Right lung (tissue), 5 donors: ENCODE results near the gene DUS1L. TPM values are rescaled to one million over a fixed set of nuclear protein-coding genes. Genes with fewer than 3 reads are reported as not detected.

Experiments used
- DNase-seq, 2 donors: peaks; one replicate each; pipeline ENCODE4 v3.0.0-alpha.2; 2013
- polyA plus RNA-seq, 5 donors: library from polyadenylated mRNA; unstranded; fragments of 120-200 nt; gene quantifications; one replicate each; pipeline versions ENCODE4 v1.2.1 to v1.2.3, GENCODE V29; 2013; ENCODE audit warnings: inconsistent platforms in 1 of 5, low replicate concordance in 1 of 5; ENCODE audit not compliant: insufficient read length in 5 of 5, insufficient read depth in 1 of 5

Gene DUS1L
- polyA plus RNA-seq, 5 donors: 51.2 to 104 (median 67.2) TPM

- no peak for DNase-seq
Observed at GRCh38 chr17:82014971-82015310, 50.7 kb downstream of the DUS1L start.

DNA sequence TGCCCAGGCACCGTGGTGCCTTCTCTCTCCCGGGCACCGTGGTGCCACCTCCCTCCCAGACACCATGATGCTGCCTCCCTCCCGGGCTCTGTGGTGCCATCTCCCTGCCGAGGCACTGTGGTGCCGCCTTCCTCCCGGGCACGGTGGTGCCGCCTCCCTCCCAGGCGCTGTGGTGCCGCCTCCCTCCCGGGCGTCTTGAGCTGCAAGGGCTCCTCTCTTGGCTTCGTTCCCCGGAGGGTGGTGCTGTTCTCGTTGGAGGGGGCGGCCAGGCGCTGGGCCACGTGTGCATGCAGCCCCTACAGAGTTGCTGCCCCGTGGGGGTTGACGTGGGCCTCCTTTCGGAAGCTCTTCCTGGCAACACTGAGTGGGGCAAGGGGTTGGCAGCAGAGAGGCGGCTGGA is 51.2 kb downstream of the DUS1L start:
- no peak for DNase-seq

DNA sequence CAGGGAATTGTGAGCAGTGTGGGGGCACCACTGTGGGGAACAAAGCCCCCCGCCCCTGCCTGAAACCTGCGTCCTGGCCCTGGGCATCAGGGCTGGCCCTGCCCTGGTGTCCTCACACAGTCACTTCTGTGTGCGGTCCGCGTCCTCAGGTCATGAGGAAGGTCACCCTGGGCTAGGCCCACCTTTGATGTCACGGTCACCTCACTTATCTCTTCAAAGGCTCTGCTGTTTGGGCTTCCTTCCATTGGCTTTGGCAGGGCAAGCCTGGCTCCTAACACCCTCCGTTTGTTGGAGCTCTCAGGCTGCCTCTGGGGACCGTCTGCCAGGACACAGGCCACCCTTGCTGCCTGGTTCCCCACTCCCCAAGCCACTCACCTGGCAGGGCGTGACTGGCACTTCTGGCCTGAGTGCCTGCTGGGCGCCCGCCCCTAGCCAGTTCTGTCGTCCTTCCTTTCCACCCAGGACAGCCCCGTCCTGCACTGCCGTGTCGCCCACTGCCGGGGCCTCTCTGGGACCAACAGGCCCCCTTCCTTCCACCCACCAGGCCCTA is 51.8 kb downstream of the DUS1L start:
- DNase-seq: no peak

DNA sequence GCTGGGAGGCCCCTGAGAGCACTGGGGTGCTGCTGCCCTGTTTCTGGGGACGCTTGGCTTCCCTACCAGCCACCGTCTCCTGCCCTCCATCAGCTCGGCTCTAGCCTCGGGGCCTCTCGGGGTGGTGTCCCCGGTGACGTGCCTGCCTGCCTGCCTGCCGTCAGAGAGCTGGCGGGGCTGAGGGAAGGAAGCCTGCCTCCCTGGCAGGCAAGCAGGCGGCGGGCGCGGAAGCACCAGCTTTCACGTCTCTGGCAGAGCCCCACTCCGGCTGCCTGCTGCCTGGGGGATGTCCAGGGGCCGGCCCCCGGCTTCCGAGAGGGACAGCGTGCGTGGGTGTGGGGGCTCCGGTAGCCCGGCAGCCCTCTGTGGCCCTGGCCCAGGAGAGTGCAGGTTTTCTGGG is 52.3 kb downstream of the DUS1L start:
- no peak for DNase-seq

DNA sequence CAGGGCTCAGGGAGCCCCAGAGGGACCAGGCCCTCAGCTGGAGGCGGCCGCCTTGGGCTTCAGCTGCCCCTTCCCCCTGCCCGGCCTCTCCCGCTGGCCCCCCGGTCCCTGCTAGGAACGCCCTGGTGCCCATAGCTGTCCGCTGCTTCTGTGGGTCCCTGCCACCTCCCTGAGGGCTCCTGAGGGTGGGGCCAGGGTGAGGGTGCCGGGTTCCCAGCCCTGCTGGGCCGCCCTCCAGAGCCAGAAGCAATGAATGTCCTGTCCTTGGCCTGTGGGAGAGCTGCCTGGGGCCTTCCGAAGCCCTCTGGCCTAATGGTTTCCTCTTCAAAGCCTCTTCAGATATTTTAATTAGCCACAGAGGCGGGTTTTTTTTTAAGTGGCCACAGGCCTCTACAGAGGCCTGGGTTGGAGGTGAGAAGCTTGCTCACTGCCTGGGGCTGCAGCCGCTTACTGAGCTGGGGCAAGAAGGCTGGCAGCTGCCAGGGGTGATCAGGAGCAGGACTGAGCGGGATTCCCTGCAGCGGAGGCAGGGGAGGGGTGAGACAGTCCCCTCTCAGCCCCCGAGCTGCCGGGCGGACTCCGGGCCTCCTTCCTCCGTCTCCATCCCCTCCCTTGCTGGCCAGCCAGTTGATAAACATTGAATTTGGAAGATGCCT is 52.8 kb downstream of the DUS1L start:
- DNase-seq: no peak

DNA sequence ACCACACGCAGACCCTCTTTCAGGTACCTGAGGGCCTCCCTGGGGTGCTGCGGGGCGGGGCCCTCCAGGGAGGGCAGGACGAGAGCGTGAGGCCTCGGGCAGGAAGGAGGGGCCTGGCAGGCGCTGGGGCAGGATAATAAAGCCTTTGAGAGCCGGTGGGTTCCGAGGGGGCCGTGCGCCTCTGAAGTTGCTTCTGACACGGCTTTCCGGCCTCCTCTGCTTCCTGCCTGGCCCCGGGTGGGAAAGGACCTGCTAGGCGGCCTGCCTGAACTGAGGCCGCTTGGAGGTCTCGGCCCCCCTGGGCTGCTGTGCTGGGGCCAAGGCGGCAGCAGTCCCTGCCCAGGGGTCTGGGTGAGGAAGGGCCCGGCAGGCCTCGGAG is 53.4 kb downstream of the DUS1L start:
- no peak for DNase-seq

DNA sequence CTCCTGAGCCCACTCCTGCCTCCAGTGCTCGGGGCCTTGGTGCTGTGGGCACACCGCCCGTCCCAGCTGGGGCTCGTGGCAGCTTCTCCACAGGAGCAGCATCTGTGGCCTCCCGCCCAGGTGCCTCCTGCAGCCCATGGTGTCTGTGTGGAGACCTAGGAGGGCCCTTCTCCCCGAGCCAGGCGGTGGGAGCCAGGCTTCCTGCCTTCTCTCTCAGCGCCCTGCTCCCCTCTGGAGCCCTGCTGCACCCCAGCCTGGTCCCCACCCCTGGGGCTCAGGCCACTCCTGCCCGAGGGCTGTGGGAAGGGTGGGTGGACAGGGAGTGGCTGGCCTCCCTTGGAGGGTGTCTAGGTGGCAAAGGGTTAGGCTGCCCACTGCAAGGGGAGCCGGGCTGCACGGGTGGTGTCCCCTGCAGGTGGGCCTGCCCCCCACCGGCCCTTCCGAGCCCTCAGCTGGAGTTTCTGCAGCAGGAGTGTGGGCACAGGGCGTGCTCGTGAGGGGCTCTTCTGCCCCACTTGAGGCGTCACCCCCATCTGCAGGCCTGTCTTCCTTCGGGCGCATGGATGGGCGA is 53.9 kb downstream of the DUS1L start:
- DNase-seq: no peak

- no peak for DNase-seq
Observed at GRCh38 chr17:82010575-82011525, 54.8 kb downstream of the DUS1L start.

- no peak for DNase-seq
Observed at GRCh38 chr17:82009413-82009812, 56.2 kb downstream of the DUS1L start.

DNA sequence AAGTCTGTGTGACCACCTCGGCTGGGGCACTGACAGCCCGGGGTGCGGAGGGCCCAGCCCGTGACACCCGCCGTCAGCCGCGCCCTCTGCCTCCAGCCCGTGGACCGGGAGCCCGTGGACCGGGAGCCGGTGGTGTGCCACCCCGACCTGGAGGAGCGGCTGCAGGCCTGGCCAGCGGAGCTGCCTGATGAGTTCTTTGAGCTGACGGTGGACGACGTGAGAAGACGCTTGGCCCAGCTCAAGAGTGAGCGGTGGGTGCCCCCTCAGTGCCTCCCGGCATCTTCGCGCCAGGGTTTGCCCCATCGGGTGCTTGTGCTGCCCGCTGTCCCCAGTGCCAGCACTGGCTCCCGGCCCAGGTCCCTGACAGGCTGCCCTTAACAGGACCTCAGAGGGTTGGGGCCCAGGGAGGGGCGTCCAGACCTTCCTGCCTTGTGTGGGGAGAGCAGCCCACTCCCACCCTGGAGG is 56.6 kb downstream of the DUS1L start:
- DNase-seq: no peak

DNA sequence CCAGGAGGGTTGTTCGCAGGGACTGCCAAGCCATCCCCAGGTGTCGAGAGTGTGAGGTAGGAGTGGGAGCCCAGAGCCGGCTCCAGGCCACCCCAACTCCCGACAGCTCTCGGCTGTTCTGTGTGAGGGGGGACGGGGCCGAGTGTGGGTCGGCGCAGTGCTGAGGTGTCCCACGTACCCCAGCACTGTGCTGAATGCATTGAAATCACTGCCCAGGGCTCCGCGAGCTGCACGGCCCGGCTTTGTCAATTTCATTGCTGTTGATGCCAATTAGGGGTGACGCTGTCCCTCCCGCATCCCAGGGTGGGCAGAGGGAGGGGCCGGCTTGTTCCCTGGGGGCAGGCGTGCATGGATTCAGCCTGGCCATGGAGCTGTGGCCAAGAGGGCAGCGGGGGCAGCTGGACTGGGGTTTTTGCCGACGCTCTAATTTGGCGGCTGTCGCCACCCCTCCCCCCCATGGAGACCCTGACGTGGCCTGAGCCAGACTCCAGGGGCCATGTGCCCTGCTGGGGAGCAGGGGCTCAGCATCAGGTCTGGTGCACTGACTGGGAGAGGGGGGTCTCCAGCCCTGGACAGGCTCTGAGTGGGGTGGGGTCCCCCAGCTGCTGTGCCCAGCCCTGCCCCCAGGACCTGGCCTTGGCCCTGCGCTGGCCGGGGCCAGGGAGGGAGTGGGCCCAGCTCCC is 57.2 kb downstream of the DUS1L start:
- DNase-seq: no peak

Other genes with a start within 250 kb of the DUS1L start
- 100 to 1,000 TPM in 1 of 5 donors, 10 to 100 TPM in 4; 53.6 to 144 (median 89.4) TPM for gene MCRIP1, start 232.5 kb downstream of the DUS1L start, polyA plus RNA-seq
- gene PPP1R27, start 230.8 kb downstream of the DUS1L start, polyA plus RNA-seq: 1 to 10 TPM in 1 of 5 donors, under 1 TPM in 4; 0.11 to 1.7 (median 0.15) TPM
- gene P4HB, start 205.3 kb downstream of the DUS1L start, polyA plus RNA-seq: 100 to 1,000 TPM; 405 to 645 (median 548) TPM
- gene ARHGDIA, start 194.5 kb downstream of the DUS1L start, polyA plus RNA-seq: 100 to 1,000 TPM; 109 to 300 (median 150) TPM
- 100 to 1,000 TPM in 1 of 5 donors, 10 to 100 TPM in 4; 65.2 to 102 (median 69.9) TPM for gene ALYREF, start 174.2 kb downstream of the DUS1L start, polyA plus RNA-seq
- gene ANAPC11, start 174.1 kb downstream of the DUS1L start, polyA plus RNA-seq: 100 to 1,000 TPM in 1 of 5 donors, 10 to 100 TPM in 4; 58.1 to 139 (median 77.9) TPM
- gene NPB, start 163.6 kb downstream of the DUS1L start, polyA plus RNA-seq: 1 to 10 TPM in 4 of 5 donors, under 1 TPM in 1; 0.85 to 1.4 (median 1.3) TPM
- gene PCYT2, start 154.4 kb downstream of the DUS1L start, polyA plus RNA-seq: 10 to 100 TPM; 13.9 to 26.7 (median 15.7) TPM
- gene SIRT7, start 147.6 kb downstream of the DUS1L start, polyA plus RNA-seq: 10 to 100 TPM in 4 of 5 donors, 1 to 10 TPM in 1; 9.7 to 15.2 (median 12.9) TPM
- 10 to 100 TPM in 2 of 5 donors, 1 to 10 TPM in 3; 7.1 to 13.4 (median 9.7) TPM for gene MAFG, start 138.1 kb downstream of the DUS1L start, polyA plus RNA-seq
- gene PYCR1, start 128.5 kb downstream of the DUS1L start, polyA plus RNA-seq: 10 to 100 TPM; 31.4 to 88.9 (median 40.3) TPM
- gene MYADML2, start 118.6 kb downstream of the DUS1L start, polyA plus RNA-seq: 1 to 10 TPM in 1 of 5 donors, under 1 TPM in 3, not detected in 1; 0.10 to 1.2 (median 0.17) TPM
- 10 to 100 TPM; 29.6 to 81.0 (median 65.9) TPM for gene NOTUM, start 104.6 kb downstream of the DUS1L start, polyA plus RNA-seq
- gene ASPSCR1, start 88.2 kb downstream of the DUS1L start, polyA plus RNA-seq: 10 to 100 TPM; 32.9 to 68.3 (median 44.6) TPM
- 10 to 100 TPM; 43.6 to 68.6 (median 50.9) TPM for gene CENPX, start 42.9 kb downstream of the DUS1L start, polyA plus RNA-seq
- 10 to 100 TPM; 11.4 to 24.3 (median 16.9) TPM for gene LRRC45, start 42.5 kb downstream of the DUS1L start, polyA plus RNA-seq
- 10 to 100 TPM; 11.6 to 26.2 (median 16.2) TPM for gene RAC3, start 34.1 kb downstream of the DUS1L start, polyA plus RNA-seq
- 10 to 100 TPM; 57.7 to 99.0 (median 67.4) TPM for gene DCXR, start 28.1 kb downstream of the DUS1L start, polyA plus RNA-seq
- 10 to 100 TPM; 31.2 to 57.4 (median 50.3) TPM for gene RFNG, start 14.0 kb downstream of the DUS1L start, polyA plus RNA-seq
- 100 to 1,000 TPM in 1 of 5 donors, 10 to 100 TPM in 4; 63.6 to 105 (median 81.9) TPM for gene GPS1, start 13.9 kb downstream of the DUS1L start, polyA plus RNA-seq
- 10 to 100 TPM; 17.0 to 71.5 (median 22.6) TPM for gene FASN, start 32.4 kb upstream of the DUS1L start, polyA plus RNA-seq
- gene CCDC57, start 147.0 kb upstream of the DUS1L start, polyA plus RNA-seq: 10 to 100 TPM; 42.5 to 68.9 (median 64.8) TPM
- 10 to 100 TPM; 10.2 to 23.4 (median 20.1) TPM for gene SLC16A3, start 163.2 kb upstream of the DUS1L start, polyA plus RNA-seq
- 100 to 1,000 TPM in 4 of 5 donors, 10 to 100 TPM in 1; 89.6 to 138 (median 108) TPM for gene CSNK1D, start 207.9 kb upstream of the DUS1L start, polyA plus RNA-seq